Measurements from ENCODE around the gene OSTN. TPM values are rescaled to one million over a fixed set of nuclear protein-coding genes. Genes with fewer than 3 reads are reported as not detected.
"Not testable (repeated sequence)": the region's sequence is repeated elsewhere in the genome, so short reads cannot be mapped to it uniquely, and the experiment has no call there.

The OSTN gene, protein sequence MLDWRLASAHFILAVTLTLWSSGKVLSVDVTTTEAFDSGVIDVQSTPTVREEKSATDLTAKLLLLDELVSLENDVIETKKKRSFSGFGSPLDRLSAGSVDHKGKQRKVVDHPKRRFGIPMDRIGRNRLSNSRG
- not detected in 2 replicates for total RNA-seq

DNA sequence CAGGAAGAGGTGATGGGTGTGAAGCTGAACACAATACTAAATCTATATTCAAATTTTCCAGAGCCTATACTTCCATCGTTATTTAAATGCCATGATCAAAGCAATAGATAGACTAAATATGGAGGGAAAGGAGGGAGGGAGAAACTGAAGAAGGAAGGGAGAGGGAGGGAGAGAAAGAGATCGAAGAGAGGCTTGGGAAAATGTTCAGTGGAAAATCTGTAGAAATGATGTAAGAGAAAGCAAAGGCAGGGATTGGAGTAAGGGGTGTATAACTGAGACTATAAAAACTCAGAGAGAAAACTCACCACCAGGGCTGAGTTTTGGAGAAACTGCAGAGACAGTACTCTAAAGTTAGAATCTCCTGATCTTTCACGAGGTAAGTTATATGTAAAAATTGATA lies at the start of gene OSTN:
Gene OSTN (plus strand): TSS at position 310 of the 400 bp plus-strand sequence. CDS start 13,292 bp downstream, outside the sequence.
- no peaks in the 10 kb centered on the region for H3K4me1 Mint-ChIP-seq
- H3K27me3 Mint-ChIP-seq: no peaks in the 10 kb centered on the region
- no peaks in the 10 kb centered on the region for H3K9me3 Mint-ChIP-seq
- no peak within 1 kb of the TSS for H3K27ac Mint-ChIP-seq
- H3K4me3 Mint-ChIP-seq: no peak within 1 kb of the TSS
- intact Hi-C loops (cut with micrococcal nuclease): no loop called here
- H3K36me3 Mint-ChIP-seq (ENCODE audit: low read depth): no peaks in the 10 kb centered on the region
- no peak for DNase-seq

DNA sequence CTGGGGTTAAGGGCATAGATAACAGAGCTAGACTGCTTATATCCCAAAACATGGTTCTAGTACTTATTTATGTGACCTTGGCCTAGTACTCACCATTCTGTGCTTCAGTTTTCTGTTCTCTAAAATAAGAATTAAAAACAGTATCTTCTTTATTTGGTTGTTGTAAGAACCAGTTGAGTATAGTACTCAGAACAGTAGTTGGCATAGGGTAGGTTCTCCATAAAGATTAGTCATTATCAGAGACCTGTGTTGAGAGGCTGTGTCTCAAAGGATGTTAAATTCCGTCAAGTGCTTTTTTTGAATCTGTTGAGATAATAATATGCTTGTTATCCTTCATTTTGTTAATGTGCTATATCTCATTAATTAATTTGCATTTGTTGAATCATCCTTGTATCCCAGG lies 47.4 kb upstream of the OSTN start:
- no peak overlapping the region for H3K4me3 Mint-ChIP-seq
- H3K9me3 Mint-ChIP-seq: peaks cover 6% of the 10 kb centered on the region
- no peak overlapping the region for H3K27ac Mint-ChIP-seq
- no peaks in the 10 kb centered on the region for H3K27me3 Mint-ChIP-seq
- no peaks in the 10 kb centered on the region for H3K4me1 Mint-ChIP-seq
- H3K36me3 Mint-ChIP-seq (ENCODE audit: low read depth): no peaks in the 10 kb centered on the region
- no peak for DNase-seq
- intact Hi-C loops (cut with micrococcal nuclease): no loop called here

DNA sequence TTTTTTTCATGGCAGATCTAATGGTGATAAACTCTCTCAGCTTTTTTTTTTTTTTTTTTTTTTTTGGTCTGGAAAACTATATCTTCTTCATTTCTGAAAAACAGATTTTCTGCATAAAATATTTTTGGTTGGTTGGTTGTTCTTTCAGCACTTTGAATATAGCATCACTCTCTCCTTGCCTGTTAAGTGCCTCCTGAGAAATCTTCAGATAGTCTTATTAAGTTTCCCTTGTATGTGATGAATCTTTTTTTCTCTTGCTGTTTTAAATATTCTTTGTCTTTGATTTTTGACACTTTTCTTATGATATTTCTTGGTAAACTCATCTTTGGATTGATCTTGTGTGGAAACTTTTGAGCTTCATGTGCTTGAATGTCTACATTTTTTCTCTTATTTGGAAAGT lies 44.2 kb upstream of the OSTN start:
- H3K27me3 Mint-ChIP-seq: no peaks in the 10 kb centered on the region
- no peak overlapping the region for H3K27ac Mint-ChIP-seq
- H3K36me3 Mint-ChIP-seq (ENCODE audit: low read depth): no peaks in the 10 kb centered on the region
- H3K4me3 Mint-ChIP-seq: no peak overlapping the region
- intact Hi-C loops (cut with micrococcal nuclease): no loop called here
- no peak for DNase-seq
- peaks cover 13% of the 10 kb centered on the region for H3K9me3 Mint-ChIP-seq
- no peaks in the 10 kb centered on the region for H3K4me1 Mint-ChIP-seq

DNA sequence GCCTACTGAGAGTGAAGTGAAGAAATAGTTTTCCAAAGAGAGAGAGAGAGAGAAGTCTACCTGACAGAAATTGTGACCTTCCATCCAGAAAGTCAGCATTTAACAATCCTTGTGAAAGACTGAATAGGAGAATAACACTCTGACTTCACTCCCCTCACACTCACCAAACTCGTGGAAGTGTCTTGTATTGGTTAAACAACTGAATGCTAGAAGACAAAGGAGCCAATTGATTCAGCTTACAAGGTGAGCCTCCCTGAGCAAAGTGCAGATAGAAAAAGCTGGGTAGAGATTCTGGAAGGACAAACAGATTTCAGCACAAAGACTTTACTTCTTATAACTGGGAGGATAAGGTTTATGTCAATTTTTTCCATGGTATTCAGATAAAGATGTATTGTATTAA lies 40.8 kb upstream of the OSTN start:
- no peak for DNase-seq
- Mint-ChIP-seq H3K9me3 (peaks cover 13% of the 10 kb centered on the region), H3K27ac (no peak overlapping the region), H3K27me3 (no peaks in the 10 kb centered on the region), H3K36me3 (ENCODE audit: low read depth) (no peaks in the 10 kb centered on the region), H3K4me1 (no peaks in the 10 kb centered on the region), H3K4me3 (no peak overlapping the region)
- intact Hi-C loops (cut with micrococcal nuclease): no loop called here

DNA sequence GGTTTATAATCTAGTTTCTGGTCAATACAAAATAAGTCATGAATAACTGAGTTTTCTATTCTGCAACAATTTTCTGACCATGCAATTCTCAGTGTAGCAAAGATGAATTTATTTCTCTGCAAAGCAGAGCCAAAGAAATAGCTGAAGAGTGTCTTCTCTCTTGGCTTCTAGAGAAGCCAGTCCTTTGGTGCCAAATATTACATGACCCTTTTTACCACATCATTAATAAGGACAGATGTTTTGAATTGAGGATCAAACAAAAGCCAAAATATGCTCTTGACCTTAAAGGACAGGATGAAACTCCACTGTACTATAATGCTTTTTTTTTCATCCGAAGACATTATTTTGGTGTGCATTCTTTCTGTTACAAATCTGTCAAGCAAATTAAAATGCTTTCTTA lies 40.2 kb upstream of the OSTN start:
- Mint-ChIP-seq H3K9me3 (peaks cover 13% of the 10 kb centered on the region), H3K27me3 (no peaks in the 10 kb centered on the region), H3K27ac (no peak overlapping the region), H3K4me3 (no peak overlapping the region), H3K36me3 (ENCODE audit: low read depth) (no peaks in the 10 kb centered on the region), H3K4me1 (no peaks in the 10 kb centered on the region)
- intact Hi-C loops (cut with micrococcal nuclease): no loop called here
- DNase-seq: no peak

DNA sequence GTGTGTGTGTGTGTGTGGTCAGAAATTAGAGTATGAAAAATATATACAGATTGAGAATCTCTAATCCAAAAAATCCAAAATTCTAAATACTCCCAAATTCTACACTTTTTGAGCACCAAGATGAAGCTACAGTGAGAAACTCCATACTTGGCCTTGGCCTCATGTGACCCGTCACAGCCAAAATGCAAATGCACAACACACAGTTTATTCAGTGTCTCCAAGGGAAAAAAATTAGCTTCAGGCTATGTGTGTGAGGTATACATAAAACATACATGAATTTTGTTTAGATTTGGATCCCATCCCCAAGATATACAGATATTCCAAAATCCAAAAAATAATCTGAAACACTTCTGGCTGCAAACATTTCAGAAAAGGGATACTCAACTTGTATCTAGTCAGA lies 33.2 kb upstream of the OSTN start:
- intact Hi-C loops (cut with micrococcal nuclease): no loop called here
- no peak for DNase-seq
- H3K27ac Mint-ChIP-seq: no peak overlapping the region
- H3K27me3 Mint-ChIP-seq: no peaks in the 10 kb centered on the region
- no peaks in the 10 kb centered on the region for H3K9me3 Mint-ChIP-seq
- H3K4me1 Mint-ChIP-seq: no peaks in the 10 kb centered on the region
- no peak overlapping the region for H3K4me3 Mint-ChIP-seq
- no peaks in the 10 kb centered on the region for H3K36me3 Mint-ChIP-seq (ENCODE audit: low read depth)

DNA sequence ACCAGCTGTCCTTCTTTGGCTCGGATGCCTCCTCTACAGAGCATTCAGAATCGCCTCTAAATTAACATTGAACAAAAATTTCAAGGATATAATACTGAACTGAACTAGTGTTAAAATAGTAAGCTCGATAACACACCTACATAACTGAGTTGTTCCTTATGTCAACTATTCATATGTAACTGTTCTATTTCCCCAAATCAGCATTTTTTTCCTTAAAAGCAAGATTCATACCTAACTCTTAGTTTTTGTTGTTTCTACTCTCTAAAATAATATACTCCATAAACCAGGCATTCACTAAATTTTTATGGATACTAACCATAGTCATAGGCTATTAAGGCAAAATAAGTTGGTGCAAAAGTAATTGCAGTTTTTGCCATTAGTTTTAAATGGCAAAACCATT lies 32.7 kb upstream of the OSTN start:
- intact Hi-C loops (cut with micrococcal nuclease): no loop called here
- H3K4me3 Mint-ChIP-seq: no peak overlapping the region
- no peaks in the 10 kb centered on the region for H3K9me3 Mint-ChIP-seq
- H3K36me3 Mint-ChIP-seq (ENCODE audit: low read depth): no peaks in the 10 kb centered on the region
- H3K27me3 Mint-ChIP-seq: no peaks in the 10 kb centered on the region
- no peaks in the 10 kb centered on the region for H3K4me1 Mint-ChIP-seq
- DNase-seq: no peak
- H3K27ac Mint-ChIP-seq: no peak overlapping the region

DNA sequence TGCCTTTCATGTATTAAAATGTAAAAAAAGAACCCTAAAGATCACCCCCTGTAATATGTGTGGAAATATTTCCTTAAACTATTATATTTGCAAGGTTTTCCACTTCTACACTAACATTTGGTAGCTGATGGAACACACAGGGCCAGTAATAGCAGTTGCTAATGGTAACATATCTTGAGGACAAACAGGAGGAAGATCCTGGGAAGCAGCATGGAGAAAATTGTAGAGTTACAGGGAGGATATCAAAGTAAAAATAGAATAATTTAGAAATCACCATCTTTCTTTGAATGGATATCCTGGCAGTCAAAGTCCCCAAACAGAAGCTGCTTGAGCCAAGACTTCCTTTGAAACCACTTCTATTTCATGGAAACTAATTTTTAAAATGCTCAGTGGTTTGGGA lies 29.5 kb upstream of the OSTN start:
- Mint-ChIP-seq H3K4me3 (no peak overlapping the region), H3K36me3 (ENCODE audit: low read depth) (no peaks in the 10 kb centered on the region), H3K9me3 (no peaks in the 10 kb centered on the region), H3K27me3 (no peaks in the 10 kb centered on the region), H3K27ac (no peak overlapping the region), H3K4me1 (no peaks in the 10 kb centered on the region)
- no peak for DNase-seq
- intact Hi-C loops (cut with micrococcal nuclease): no loop called here

DNA sequence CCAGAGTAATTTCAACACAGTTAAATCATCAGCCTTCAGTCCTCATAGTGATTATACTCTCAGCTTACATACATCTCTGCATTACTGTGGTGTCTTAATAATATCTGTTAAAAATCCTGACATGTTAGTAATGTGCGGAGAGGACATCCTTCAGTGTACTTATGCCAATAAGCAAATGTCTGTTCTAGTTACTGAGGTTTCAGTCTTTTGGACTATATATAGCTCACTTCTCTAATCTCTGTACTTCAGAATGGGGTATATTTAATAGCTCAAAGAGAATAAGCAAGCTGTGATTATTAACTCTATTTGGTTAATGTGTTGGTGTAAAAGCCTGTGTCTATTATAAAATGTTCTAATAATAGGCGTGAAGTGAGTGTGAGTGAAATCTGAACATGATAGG lies 28.9 kb upstream of the OSTN start:
- Mint-ChIP-seq H3K27me3 (no peaks in the 10 kb centered on the region), H3K4me1 (no peaks in the 10 kb centered on the region), H3K27ac (no peak overlapping the region), H3K9me3 (no peaks in the 10 kb centered on the region), H3K4me3 (no peak overlapping the region), H3K36me3 (ENCODE audit: low read depth) (no peaks in the 10 kb centered on the region)
- DNase-seq: no peak
- intact Hi-C loops (cut with micrococcal nuclease): no loop called here

DNA sequence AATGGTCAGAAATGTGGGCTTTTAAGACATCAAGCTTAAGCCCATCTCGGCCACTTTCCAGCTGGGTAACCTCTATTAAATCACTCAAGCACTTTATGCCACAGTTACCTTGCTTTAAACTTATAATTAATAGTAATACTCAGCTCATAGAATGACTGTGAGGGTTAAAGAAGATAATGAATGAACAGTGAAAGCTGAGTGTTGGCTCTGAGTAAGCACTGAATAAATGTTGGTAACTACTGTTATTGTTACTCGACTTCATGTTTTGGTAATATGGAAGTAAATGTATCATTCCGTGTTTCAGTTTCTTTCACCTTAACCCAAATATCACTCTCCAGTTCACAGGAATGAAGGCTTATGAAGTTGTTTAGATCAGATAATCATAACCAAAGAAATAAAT lies 23.9 kb upstream of the OSTN start:
- Mint-ChIP-seq H3K36me3 (ENCODE audit: low read depth) (no peaks in the 10 kb centered on the region), H3K27ac (no peak overlapping the region), H3K27me3 (no peaks in the 10 kb centered on the region), H3K4me1 (no peaks in the 10 kb centered on the region), H3K4me3 (no peak overlapping the region), H3K9me3 (no peaks in the 10 kb centered on the region)
- no peak for DNase-seq
- intact Hi-C loops (cut with micrococcal nuclease): no loop called here

DNA sequence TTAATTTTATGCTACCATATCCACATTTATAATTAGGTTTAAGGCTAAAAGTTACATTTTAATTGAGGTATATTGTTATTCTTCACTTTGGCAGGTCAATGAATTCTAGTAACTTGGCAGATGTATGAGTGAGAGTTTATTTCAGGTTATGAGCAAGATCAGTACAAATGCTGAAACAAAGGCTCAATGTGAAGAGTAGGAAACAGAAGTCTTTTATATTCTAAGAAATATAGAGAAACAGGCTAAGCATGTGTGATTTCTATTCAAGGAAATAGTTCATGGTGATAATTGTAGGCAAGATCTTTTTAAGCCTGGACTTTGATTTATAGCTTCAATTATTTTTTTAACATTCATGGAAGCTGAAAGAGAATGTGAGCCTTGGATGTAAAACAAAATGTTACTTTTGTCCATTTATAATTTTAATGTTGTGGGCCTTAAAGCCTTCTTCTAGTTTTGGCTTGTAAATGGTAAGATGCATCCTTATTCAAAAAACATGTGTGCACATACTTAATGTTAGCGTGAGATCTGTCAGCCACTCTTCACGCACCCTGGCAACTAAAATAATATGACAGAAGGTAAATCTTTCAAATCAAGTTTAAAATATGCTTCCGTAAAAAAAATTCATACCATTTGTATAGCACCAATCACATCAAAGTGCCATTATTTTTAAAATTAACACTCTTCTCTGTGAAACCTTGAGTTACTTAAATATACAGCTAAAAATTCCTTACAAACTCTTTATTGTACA lies 22.8 kb upstream of the OSTN start:
- no peak overlapping the region for H3K27ac Mint-ChIP-seq
- H3K27me3 Mint-ChIP-seq: no peaks in the 10 kb centered on the region
- intact Hi-C loops (cut with micrococcal nuclease): no loop called here
- no peaks in the 10 kb centered on the region for H3K9me3 Mint-ChIP-seq
- no peaks in the 10 kb centered on the region for H3K36me3 Mint-ChIP-seq (ENCODE audit: low read depth)
- no peaks in the 10 kb centered on the region for H3K4me1 Mint-ChIP-seq
- DNase-seq: no peak
- H3K4me3 Mint-ChIP-seq: no peak overlapping the region

DNA sequence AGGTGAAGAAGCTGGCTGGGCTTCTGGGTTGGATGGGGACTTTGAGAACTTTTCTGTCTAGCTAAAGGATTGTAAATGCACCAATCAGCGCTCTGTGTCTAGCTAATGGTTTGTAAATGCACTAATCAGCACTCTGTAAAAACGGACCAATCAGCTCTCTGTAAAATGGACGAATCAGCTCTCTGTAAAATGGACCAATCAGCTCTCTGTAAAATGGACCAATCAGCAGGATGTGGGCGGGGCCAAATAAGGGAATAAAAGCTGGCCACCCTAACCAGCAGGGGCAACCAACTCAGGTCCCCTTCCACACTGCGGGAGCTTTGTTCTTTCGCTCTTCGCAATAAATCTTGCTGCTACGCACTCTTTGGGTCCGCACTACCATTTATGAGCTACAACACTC lies 13.7 kb upstream of the OSTN start:
- H3K4me3 Mint-ChIP-seq; H3K36me3 Mint-ChIP-seq (ENCODE audit: low read depth); H3K9me3 Mint-ChIP-seq; DNase-seq; intact Hi-C loops (cut with micrococcal nuclease); H3K4me1 Mint-ChIP-seq; H3K27me3 Mint-ChIP-seq; H3K27ac Mint-ChIP-seq: not testable (repeated sequence)

DNA sequence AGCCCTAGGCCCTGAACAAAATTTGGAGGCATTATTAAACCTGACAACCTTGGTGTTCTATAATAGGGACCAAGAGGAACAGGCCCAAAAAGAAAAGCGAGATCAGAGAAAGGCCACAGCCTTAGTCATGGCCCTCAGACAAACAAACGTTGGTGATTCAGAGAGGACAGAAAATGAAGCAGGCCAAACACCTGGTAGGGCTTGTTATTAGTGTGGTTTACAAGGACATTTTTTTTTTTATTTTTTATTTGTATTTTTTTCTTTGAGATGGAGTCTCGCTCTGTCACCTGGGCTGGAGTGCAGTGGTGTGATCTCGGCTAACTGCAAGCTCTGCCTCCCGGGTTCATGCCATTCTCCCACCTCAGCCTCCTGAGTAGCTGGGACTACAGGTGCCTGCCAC lies 10.8 kb upstream of the OSTN start:
- H3K4me1 Mint-ChIP-seq; H3K9me3 Mint-ChIP-seq; DNase-seq; H3K4me3 Mint-ChIP-seq; H3K36me3 Mint-ChIP-seq (ENCODE audit: low read depth); intact Hi-C loops (cut with micrococcal nuclease); H3K27me3 Mint-ChIP-seq; H3K27ac Mint-ChIP-seq: not testable (repeated sequence)

DNA sequence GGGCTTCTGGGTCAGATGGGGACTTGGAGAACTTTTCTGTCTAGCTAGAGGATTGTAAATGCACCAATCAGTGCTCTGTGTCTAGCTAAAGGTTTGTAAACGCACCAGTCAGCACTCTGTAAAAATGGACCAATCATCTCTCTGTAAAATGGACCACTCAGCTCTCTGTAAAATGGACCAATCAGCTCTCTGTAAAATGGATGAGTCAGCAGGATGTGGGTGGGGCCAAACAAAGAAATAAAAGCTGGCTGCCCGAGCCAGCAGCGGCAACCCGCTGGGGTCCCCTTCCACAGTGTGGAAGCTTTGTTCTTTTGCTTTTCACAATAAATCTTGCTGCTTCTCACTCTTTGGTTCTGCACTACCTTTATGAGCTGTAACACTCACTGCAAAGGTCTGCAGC lies 6.8 kb upstream of the OSTN start:
- H3K36me3 Mint-ChIP-seq (ENCODE audit: low read depth); DNase-seq; intact Hi-C loops (cut with micrococcal nuclease); H3K4me3 Mint-ChIP-seq; H3K27me3 Mint-ChIP-seq; H3K27ac Mint-ChIP-seq; H3K9me3 Mint-ChIP-seq; H3K4me1 Mint-ChIP-seq: not testable (repeated sequence)

DNA sequence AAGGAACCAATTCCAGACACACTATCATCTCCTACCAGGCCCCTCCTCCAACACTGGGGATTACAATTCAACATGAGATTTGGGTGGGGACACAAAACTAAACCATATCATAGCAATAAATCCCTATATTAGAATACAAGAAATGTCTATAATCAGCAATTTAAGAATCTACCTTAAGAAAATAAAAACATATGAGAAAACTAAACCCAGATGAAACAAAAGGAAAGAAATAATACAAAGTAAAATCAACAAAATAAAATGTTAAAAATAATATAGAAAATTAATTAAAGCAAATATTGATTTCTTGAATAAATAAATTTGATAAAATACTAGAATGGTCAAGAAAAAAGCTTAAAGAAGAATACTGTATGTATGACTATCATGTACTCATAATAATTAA lies 6.1 kb upstream of the OSTN start:
- H3K4me3 Mint-ChIP-seq: no peak overlapping the region
- DNase-seq: no peak
- intact Hi-C loops (cut with micrococcal nuclease): no loop called here
- no peaks in the 10 kb centered on the region for H3K4me1 Mint-ChIP-seq
- H3K9me3 Mint-ChIP-seq: no peaks in the 10 kb centered on the region
- no peak overlapping the region for H3K27ac Mint-ChIP-seq
- H3K27me3 Mint-ChIP-seq: no peaks in the 10 kb centered on the region
- H3K36me3 Mint-ChIP-seq (ENCODE audit: low read depth): no peaks in the 10 kb centered on the region
